Central memory CD4-positive, alpha-beta T cell (primary cell): ENCODE data around the gene SOWAHD.
"Not testable (repeated sequence)": the region's sequence is repeated elsewhere in the genome, so short reads cannot be mapped to it uniquely, and the experiment has no call there.

Source experiments
- DNase-seq: peaks from one replicate; pipeline ENCODE4 v3.0.0; 2022
- total RNA-seq, 3 experiments: gene quantifications; one replicate each; lab custom pipeline; 2026; lab: John Stamatoyannopoulos, UW

SOWAHD gene
- total RNA-seq = 0 to 1.4 (median 0.77) reads per million in 3 experiments

- DNase-seq = peak; percentile 24
Measured at GRCh38 chrX:119757979-119758730, at the start of gene SOWAHD. SOWAHD (plus strand) TSS chrX:119758588; CDS start chrX:119758668, 80 bp downstream.

- DNase-seq = no peak
Measured at GRCh38 chrX:119708936-119709335, 49.5 kb upstream of the SOWAHD start.

DNA sequence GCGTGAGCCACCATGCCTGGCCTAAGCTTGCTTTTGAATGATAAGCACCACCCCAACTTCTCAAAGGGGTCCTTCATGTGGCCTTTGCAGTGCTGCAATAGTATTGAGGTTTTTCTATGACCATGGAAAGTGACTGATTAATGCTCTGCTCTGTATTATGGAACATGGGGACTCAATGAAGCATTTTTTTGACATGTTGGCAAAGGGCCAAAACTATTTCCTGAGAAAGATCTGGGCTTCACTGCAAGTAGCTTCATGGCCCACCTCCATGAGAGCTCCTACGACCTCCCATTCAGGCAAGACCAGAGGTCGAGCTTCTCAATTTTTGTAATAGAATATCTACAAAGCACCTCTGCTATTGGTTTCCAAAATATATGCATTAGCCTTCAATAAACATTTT is 48.8 kb upstream of the SOWAHD start:
- no peak for DNase-seq

GRCh38 chrX:119721487-119721886 is 36.9 kb upstream of the SOWAHD start:
- DNase-seq = no peak

DNA sequence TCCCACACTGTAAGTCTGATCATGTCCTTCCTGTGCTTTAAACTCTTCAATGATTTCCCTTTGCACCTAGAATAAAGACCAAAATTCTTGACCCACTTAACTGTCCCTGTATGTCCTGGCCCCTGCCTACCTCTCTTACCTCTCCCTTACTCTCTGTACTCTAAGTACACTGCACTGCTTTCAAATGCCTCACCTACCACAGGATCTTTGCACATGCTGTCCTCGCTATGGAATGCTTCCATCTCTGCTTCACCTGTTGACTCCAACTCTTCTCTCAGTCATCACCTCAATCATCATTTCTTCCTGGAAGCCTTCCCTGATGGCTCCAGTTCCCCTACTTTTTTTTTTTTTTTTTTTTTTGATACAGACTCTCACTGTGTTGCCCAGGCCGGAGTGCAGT is 36.5 kb upstream of the SOWAHD start:
- DNase-seq = no peak

GRCh38 chrX:119726900-119727555 is 31.4 kb upstream of the SOWAHD start:
- DNase-seq = peak; percentile 38

DNA sequence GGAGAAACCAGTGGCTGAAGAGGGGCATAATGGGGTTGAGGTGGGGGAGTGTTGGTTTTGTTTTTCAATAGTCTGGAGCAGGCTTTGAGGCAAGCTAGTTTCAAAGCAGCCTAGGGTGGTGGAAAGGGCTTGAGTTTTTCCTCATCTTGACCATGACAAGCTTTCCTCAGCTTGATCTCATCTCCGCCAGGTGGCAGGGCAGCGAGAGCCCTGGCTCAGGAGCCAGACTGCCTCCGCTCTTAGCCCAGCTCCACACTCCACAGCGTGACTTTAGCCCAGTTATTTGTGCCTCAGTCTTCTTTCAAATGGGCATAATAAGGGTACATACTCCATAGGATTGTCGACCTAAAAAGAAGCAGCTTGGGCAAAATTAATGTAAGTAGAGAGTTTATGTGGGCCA is 29.9 kb upstream of the SOWAHD start:
- no peak for DNase-seq

DNA sequence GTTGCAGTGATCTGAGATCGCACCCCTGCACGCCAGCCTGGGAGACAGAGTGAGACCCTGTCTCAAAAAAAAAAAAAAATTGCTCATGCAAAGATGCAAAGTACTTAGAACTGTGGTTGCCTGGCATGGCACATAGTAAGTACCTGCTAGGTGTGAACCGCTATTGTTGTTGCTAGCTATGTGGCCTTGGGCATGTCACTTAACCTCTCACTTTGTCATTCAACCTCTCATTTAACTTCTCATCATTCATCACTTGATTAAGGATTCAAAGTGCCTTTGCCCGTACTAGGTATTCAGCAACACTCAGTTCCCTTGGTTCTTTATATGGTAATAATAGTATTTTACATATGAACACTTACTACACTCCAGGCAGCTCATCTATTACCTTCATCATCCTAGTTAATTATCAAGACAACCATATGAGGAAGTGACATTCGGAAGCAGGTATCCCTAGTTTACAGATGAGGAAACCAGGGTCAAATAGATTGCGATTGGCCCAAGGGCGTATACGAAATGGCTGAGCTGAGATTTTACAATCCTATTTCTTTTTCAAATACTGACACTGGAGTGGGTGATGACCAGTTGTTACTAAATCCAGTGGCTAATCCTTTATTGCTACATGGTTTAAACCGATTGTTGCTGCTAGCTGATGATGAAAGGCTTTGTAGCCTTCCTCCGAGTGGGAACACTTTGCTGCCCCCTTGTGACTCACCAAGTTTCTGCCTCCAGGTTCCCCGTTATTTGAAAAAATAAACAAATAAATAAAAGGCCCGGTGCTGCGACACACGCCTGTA is 28.8 kb upstream of the SOWAHD start:
- peak; percentile 65 for DNase-seq

- no peak for DNase-seq
Measured at GRCh38 chrX:119734897-119735339, 23.5 kb upstream of the SOWAHD start.

- no peak for DNase-seq
Measured at GRCh38 chrX:119735467-119735866, 22.9 kb upstream of the SOWAHD start.

DNA sequence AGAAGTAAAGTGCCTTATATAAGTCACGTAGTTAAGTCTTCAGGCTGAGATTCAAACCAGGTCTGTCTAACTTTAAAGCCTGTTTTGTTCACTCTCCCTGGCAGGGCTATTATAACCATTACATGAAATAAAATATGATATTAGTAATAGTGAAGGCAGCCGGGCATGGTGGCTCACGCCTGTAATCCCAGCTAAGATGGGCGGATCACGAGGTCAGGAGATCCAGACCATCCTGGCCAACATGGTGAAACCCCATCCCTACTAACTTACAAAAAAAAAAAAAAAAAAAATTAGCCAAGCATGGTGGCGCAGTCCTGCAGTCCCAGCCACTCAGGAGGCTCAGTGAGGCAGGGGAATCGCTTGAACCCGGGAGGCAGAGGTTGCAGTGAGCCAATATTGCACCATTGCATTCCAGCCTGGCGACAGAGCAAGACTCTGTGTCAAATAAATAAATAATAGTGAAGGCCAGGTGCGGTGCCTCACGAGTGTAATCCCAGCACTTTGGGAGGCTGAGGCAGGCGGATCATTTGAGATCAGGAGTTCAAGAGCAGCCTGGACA is 22.1 kb upstream of the SOWAHD start:
- no peak for DNase-seq

DNA sequence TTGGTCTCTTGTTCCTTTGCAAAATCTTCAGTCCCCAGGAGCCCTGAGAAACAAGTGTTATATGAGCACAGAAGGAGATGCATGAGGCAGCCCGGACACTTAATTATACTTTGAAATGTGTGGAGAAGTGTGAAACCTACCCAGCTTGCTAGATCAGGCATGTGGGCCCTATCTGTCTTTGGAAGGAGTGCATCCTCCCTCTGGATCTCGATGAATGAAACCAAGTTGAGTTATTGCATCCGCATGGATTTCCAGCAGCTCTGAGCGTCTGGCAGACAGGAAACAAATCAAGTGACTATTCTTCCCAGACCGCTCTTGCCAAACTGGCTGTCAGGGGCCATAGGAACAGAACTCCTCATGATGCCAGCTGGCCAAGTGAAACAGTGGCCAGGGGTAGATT is 19.6 kb upstream of the SOWAHD start:
- no peak for DNase-seq

GRCh38 chrX:119745283-119745848 is 13.0 kb upstream of the SOWAHD start:
- DNase-seq = no peak

GRCh38 chrX:119750131-119750530 is 8.3 kb upstream of the SOWAHD start:
- DNase-seq = not testable (repeated sequence)

GRCh38 chrX:119750751-119751150 is 7.6 kb upstream of the SOWAHD start:
- DNase-seq = not testable (repeated sequence)

DNA sequence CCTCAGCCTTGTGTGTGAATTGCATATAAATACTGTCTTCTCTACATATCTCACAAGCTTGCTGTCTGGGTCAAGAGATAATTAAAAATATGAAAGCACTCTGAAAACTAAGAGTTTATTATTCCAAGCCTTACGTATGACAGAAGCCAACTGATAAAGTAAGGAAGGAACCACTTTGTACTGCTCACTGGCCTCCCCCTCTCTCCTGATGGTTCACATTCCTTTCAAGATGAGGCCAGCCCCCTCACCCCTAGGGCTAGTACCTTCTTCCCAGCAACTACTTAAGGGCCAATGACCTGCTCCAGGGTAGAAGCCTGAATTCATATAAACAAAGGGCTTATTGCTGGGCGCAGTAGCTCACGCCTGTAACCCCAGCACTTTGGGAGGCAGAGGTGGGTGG is 5.4 kb upstream of the SOWAHD start:
- DNase-seq = no peak

DNA sequence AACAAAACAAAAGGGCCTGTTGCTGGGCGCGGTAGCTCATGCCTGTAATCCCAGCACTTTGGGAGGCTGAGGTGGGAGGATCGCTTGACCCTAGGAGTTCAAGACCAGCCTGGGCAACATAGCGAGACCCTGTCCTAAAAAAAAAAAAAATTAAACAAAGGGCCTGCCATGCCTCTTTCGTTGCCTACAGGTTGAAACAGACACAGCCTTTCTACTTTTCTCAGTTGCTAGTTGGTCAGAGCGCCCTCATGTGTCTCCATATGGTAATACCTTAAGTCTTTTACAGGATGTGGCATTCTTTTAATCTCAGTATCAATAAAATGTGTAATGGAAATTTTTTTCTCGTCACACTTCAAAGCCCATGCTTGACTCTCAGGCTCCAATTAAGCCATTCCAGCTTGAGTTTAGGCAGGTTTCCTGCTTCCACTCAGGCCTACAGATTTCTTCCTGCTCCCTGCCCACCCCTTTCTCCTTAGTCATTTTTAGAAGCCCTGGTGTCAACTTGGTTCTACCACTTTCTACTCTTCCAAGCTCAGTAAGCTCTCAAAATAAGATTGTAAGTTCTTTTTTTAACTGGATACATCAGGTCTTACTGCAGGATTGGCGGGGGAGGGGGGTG is 4.6 kb upstream of the SOWAHD start:
- peak; percentile 81 for DNase-seq

- DNase-seq = peak; percentile 76
Measured at GRCh38 chrX:119755981-119756533, 2.3 kb upstream of the SOWAHD start.

- no peak for DNase-seq
Measured at GRCh38 chrX:119756926-119757635, 1.3 kb upstream of the SOWAHD start.

DNA sequence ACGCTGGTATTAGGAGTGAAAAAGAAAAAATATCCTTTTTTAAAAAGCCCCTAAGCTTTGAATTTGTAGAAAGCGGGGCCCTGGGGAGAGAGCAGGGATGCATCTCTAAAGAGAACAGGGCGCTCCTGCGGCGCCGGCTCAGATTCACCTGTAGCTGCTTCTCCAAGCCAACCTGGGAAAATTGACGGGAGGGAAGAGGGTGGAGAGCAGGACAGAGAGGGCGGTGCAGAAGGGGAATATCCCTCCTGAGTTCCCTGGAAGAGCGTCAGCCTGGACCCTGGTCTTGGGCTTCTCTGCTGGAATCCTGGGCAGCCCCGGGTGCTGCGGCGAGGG is 776 bp upstream of the SOWAHD start:
- no peak for DNase-seq

DNA sequence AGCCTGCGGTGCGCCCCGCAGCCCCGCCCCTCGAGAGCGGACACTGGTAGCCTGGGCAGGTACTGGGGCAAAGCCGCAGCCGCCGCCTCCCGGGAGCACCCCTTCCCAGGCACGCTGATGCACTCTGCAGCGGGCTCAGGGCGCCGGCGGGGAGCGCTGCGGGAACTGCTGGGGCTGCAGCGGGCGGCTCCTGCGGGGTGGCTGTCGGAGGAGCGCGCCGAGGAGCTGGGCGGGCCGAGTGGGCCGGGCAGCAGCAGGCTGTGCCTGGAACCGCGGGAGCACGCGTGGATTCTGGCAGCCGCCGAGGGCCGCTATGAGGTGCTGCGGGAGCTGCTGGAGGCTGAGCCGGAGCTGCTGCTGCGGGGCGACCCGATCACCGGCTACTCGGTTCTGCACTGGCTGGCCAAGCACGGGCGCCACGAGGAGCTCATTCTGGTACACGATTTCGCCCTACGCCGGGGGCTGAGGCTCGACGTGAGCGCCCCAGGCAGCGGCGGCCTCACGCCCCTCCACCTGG is 401 bp downstream of the SOWAHD start:
- DNase-seq = peak; percentile 21
